ENCODE data around the gene TMEM201.
A peak's percentile ranks its signal among the peaks of the same experiment; 100 is the strongest.
"Not testable (repeated sequence)": the region's sequence is repeated elsewhere in the genome, so short reads cannot be mapped to it uniquely, and the experiment has no call there.

Gene TMEM201

GRCh38 chr1:9588551-9589143, at the start of gene TMEM201:
TSS of gene TMEM201 (plus strand) at chr1:9588911. CDS start at chr1:9588931, 20 bp downstream.
- DNase-seq, result peak; percentile 94

GRCh38 chr1:9539165-9539828, 49.4 kb upstream of the TMEM201 start, which contains the start of gene SLC25A33:
TSS of gene SLC25A33 (plus strand) at chr1:9539465. CDS start at chr1:9539692, 227 bp downstream.
- DNase-seq, result peak; percentile 98

GRCh38 chr1:9539829-9540550, 48.7 kb upstream of the TMEM201 start:
- peak; percentile 85 for DNase-seq

GRCh38 chr1:9542430-9542829, 46.3 kb upstream of the TMEM201 start:
- no peak for DNase-seq

GRCh38 chr1:9544926-9545325, 43.8 kb upstream of the TMEM201 start:
- no peak for DNase-seq

GRCh38 chr1:9549955-9550546, 38.7 kb upstream of the TMEM201 start:
- no peak for DNase-seq

GRCh38 chr1:9551984-9552383, 36.7 kb upstream of the TMEM201 start:
- no peak for DNase-seq

GRCh38 chr1:9553736-9554144, 35.0 kb upstream of the TMEM201 start:
- no peak for DNase-seq

- no peak for DNase-seq
These were observed 32.8 kb upstream of the TMEM201 start for GRCh38 chr1:9555942-9556341.

GRCh38 chr1:9557624-9558023, 31.1 kb upstream of the TMEM201 start:
- no peak for DNase-seq

- DNase-seq, result no peak
These were observed 30.3 kb upstream of the TMEM201 start for GRCh38 chr1:9558271-9558945.

- no peak for DNase-seq
These were observed 29.7 kb upstream of the TMEM201 start for GRCh38 chr1:9558946-9559545.

GRCh38 chr1:9559673-9560072, 29.0 kb upstream of the TMEM201 start:
- no peak for DNase-seq

GRCh38 chr1:9560090-9560489, 28.6 kb upstream of the TMEM201 start:
- DNase-seq, result not testable (repeated sequence)

GRCh38 chr1:9561429-9561828, 27.3 kb upstream of the TMEM201 start:
- no peak for DNase-seq

- no peak for DNase-seq
These were observed 19.4 kb upstream of the TMEM201 start for GRCh38 chr1:9569267-9569666.

GRCh38 chr1:9570886-9571529, 17.7 kb upstream of the TMEM201 start:
- not testable (repeated sequence) for DNase-seq

- peak; percentile 25 for DNase-seq
These were observed 15.0 kb upstream of the TMEM201 start for GRCh38 chr1:9573723-9574122.

- DNase-seq, result no peak
These were observed 13.2 kb upstream of the TMEM201 start for GRCh38 chr1:9575486-9575885.

GRCh38 chr1:9576903-9577302, 11.8 kb upstream of the TMEM201 start:
- no peak for DNase-seq

- DNase-seq, result no peak
These were observed 11.3 kb upstream of the TMEM201 start for GRCh38 chr1:9577423-9577822.

GRCh38 chr1:9580942-9581341, 7.8 kb upstream of the TMEM201 start:
- no peak for DNase-seq
